Inferior parietal cortex (tissue), 1 donor: ENCODE results near the gene AAGAB.
"Not testable (repeated sequence)": the region's sequence is repeated elsewhere in the genome, so short reads cannot be mapped to it uniquely, and the experiment has no call there.

Experiments used
- DNase-seq: peaks from one replicate; pipeline ENCODE4 v3.0.0-alpha.2; 2016; ENCODE audit errors: extremely low spot score

The AAGAB gene

GRCh38 chr15:67171471-67171870, 83.0 kb downstream of the AAGAB start:
- DNase-seq = no peak

GRCh38 chr15:67170143-67170925, 84.1 kb downstream of the AAGAB start:
- no peak for DNase-seq

- DNase-seq = no peak
These were observed 85.8 kb downstream of the AAGAB start for GRCh38 chr15:67168694-67169093.

GRCh38 chr15:67167091-67167490, 87.4 kb downstream of the AAGAB start:
- no peak for DNase-seq

- no peak for DNase-seq
These were observed 88.0 kb downstream of the AAGAB start for GRCh38 chr15:67166280-67167009.

- no peak for DNase-seq
These were observed 88.9 kb downstream of the AAGAB start for GRCh38 chr15:67165254-67166253.

- no peak for DNase-seq
These were observed 89.6 kb downstream of the AAGAB start for GRCh38 chr15:67164811-67165253.

GRCh38 chr15:67164401-67164791, 90.1 kb downstream of the AAGAB start:
- DNase-seq = no peak

GRCh38 chr15:67163180-67163579, 91.3 kb downstream of the AAGAB start:
- DNase-seq = no peak

- no peak for DNase-seq
These were observed 92.6 kb downstream of the AAGAB start for GRCh38 chr15:67161881-67162280.

- no peak for DNase-seq
These were observed 93.0 kb downstream of the AAGAB start for GRCh38 chr15:67161412-67161811.

GRCh38 chr15:67158367-67158766, 96.1 kb downstream of the AAGAB start:
- no peak for DNase-seq

GRCh38 chr15:67157521-67158252, 96.8 kb downstream of the AAGAB start:
- DNase-seq = no peak

- no peak for DNase-seq
These were observed 97.6 kb downstream of the AAGAB start for GRCh38 chr15:67156834-67157233.

GRCh38 chr15:67156426-67156825, 98.0 kb downstream of the AAGAB start:
- DNase-seq = no peak

GRCh38 chr15:67154249-67154648, 100.2 kb downstream of the AAGAB start:
- DNase-seq = no peak

GRCh38 chr15:67153044-67153443, 101.4 kb downstream of the AAGAB start:
- not testable (repeated sequence) for DNase-seq

- DNase-seq = no peak
These were observed 102.0 kb downstream of the AAGAB start for GRCh38 chr15:67152429-67152828.
